GM12878 (cell line): Measurements from ENCODE around the gene TNFRSF8. TPM values are rescaled to one million over a fixed set of nuclear protein-coding genes. Genes with fewer than 3 reads are reported as not detected.
A peak's percentile ranks its signal among the peaks of the same experiment; 100 is the strongest.

ENCODE experiments used
- ATAC-seq: fragments of 200-7000 bp; cut with Tn5 transposase; 3 replicates; pipeline ENCODE4 v1.9.1; 2020; ENCODE audit warnings: mild to moderate bottlenecking, moderate library complexity
- BruUV-seq: library from RNA; stranded (reverse); fragments of 400-500 nt; replicated peaks from 2 replicates; lab custom pipeline; 2021; lab: Mats Ljungman, UMichigan
- CTCF ChIA-PET: fragments of 300-600 bp; sonication (Branson Sonifier 250); formaldehyde crosslinking; extraction: SDS; loops from one replicate; lab custom pipeline; 2021; ENCODE audit warnings: inconsistent platforms; lab: Yijun Ruan, JAX
- POLR2A ChIA-PET: fragments of 350-600 bp; formaldehyde crosslinking; extraction: SDS; loops from one replicate; lab custom pipeline; 2021; ENCODE audit warnings: inconsistent platforms; lab: Charles Lee
- RAD21 ChIA-PET: fragments of 300-600 bp; sonication (Branson Sonifier 250); formaldehyde crosslinking; loops from one replicate; lab custom pipeline; 2023; ENCODE audit warnings: antibody characterized with exemption; ENCODE audit not compliant: unreplicated experiment; lab: Charles Lee
- SMC1A ChIA-PET: fragments of 300-600 bp; sonication (Branson Sonifier 250); formaldehyde crosslinking; loops from one replicate; lab custom pipeline; 2023; ENCODE audit not compliant: unreplicated experiment, uncharacterized antibody; lab: Charles Lee
- DNase-seq: peaks from one replicate; pipeline ENCODE4 v3.0.0-alpha.2; 2011; ENCODE audit warnings: low read depth, low spot score
- FAIRE-seq: peaks from 3 replicates; lab custom pipeline; 2011; peaks lifted over from hg19 to GRCh38; lab: Jason Lieb, UNC
- H2AFZ ChIP-seq: 2 replicates; pipeline ENCODE4 v1.6.0; 2011; ENCODE audit warnings: low read depth, low read length, control low read depth; ENCODE audit not compliant: control insufficient read depth
- H3K27ac ChIP-seq: 2 replicates; pipeline ENCODE4 v1.5.1; 2011; ENCODE audit warnings: control low read depth; ENCODE audit not compliant: control insufficient read depth, insufficient read depth
- H3K27me3 ChIP-seq, 2 experiments: replicated peaks in 1 of 2; 2 replicates each; pipeline versions ENCODE4 v1.6.0 to v1.6.1; 2011; ENCODE audit warnings: low read length in 1 of 2; ENCODE audit not compliant: control insufficient read depth in 2 of 2, insufficient read depth in 2 of 2
- H3K36me3 ChIP-seq, 2 experiments: 2 replicates each; pipeline ENCODE4 v1.5.1; 2011; ENCODE audit warnings: low read length in 1 of 2; ENCODE audit not compliant: control insufficient read depth in 2 of 2, insufficient read depth in 2 of 2
- H3K4me1 ChIP-seq: 2 replicates; pipeline ENCODE4 v1.6.1; 2011; ENCODE audit warnings: mild to moderate bottlenecking, low read length, moderate library complexity, mixed read lengths; ENCODE audit not compliant: control insufficient read depth, insufficient read depth
- H3K4me2 ChIP-seq: 2 replicates; pipeline ENCODE4 v1.6.0; 2011; ENCODE audit warnings: control low read depth; ENCODE audit not compliant: control insufficient read depth, insufficient read depth
- H3K4me3 ChIP-seq: fragments of 200-600 bp; sonication (generic); 2 replicates; pipeline ENCODE4 v1.5.1; 2016
- H3K79me2 ChIP-seq: 2 replicates; pipeline ENCODE4 v1.6.0; 2011; ENCODE audit warnings: low read length; ENCODE audit not compliant: control insufficient read depth, insufficient read depth
- H3K9ac ChIP-seq: 2 replicates; pipeline ENCODE4 v1.8.0; 2011; ENCODE audit warnings: low read length, control low read depth, mixed read lengths; ENCODE audit not compliant: control insufficient read depth, insufficient read depth
- H3K9me3 ChIP-seq: replicated peaks from 3 replicates; pipeline ENCODE4 v1.5.1; 2011; ENCODE audit warnings: mild to moderate bottlenecking, low read length; ENCODE audit not compliant: control insufficient read depth, insufficient read depth
- H4K20me1 ChIP-seq: 2 replicates; pipeline ENCODE4 v1.6.0; 2011; ENCODE audit not compliant: control insufficient read depth, insufficient read depth
- BCL11A ChIP-seq: IDR thresholded peaks from 2 replicates; pipeline ENCODE4 v1.6.1; 2011; ENCODE audit warnings: low read depth, low read length
- JUND ChIP-seq: IDR thresholded peaks from 2 replicates; pipeline ENCODE4 v1.6.1; 2012; ENCODE audit warnings: low read depth, mild to moderate bottlenecking, low read length, improper control_type of control experiment, moderate library complexity
- TCF12 ChIP-seq: IDR thresholded peaks from 2 replicates; pipeline ENCODE4 v1.6.1; 2011; ENCODE audit warnings: low read depth, mild to moderate bottlenecking, low read length
- TCF3 ChIP-seq: IDR thresholded peaks from 2 replicates; pipeline ENCODE4 v1.6.1; 2012; ENCODE audit warnings: low read depth, mild to moderate bottlenecking, low read length, borderline replicate concordance; ENCODE audit not compliant: insufficient read depth
- ZBED1 ChIP-seq: IDR thresholded peaks from 2 replicates; pipeline ENCODE4 v1.6.1; 2016; ENCODE audit warnings: borderline replicate concordance
- WGBS: methylation state at CpG from one replicate; pipeline ENCODE4 v1.1.6; 2016; ENCODE audit warnings: low lambda C conversion rate; ENCODE audit not compliant: insufficient replicate concordance, insufficient coverage; ENCODE audit errors: missing lambda C conversion rate; 5-methylcytosine and 5-hydroxymethylcytosine counted together
- in situ Hi-C: fragments of 300-500 bp; cut with MboI; formaldehyde crosslinking; loops from 9 replicates; pipeline ENCODE4 v1.14.3; 2018; ENCODE audit warnings: mixed read lengths
- intact Hi-C: fragments of 100-400 bp; cut with micrococcal nuclease; formaldehyde crosslinking; loops from one replicate; pipeline ENCODE4 v1.14.2; 2022; ENCODE audit not compliant: unreplicated experiment
- polyA plus RNA-seq, 11 experiments: library from polyadenylated mRNA; depleted of rRNA in 4 of 11; unstranded in 6 of 11; stranded (reverse) in 5 of 11; fragments of >200 nt; fragmentation: Nextera tagmentation in 4 of 11; fragmentation: Illumina TruSeq in 1 of 11; extraction: Ambion mirVana in 4 of 11; extraction: Trizol in 1 of 11; gene quantifications; 1 replicate in 1 of 11; 2 replicates in 10 of 11; pipeline versions ENCODE4 v1.2.1 to v1.2.3, GENCODE V29; 2011 to 2016; ENCODE audit warnings: inconsistent platforms in 2 of 11, missing spikeins in 2 of 11, low read depth in 1 of 11
- total RNA-seq, 4 experiments: library from RNA; depleted of rRNA in 3 of 4; stranded (reverse); fragments of >200 nt in 3 of 4; fragmentation: Illumina TruSeq in 1 of 4; extraction: Trizol in 1 of 4; gene quantifications; 2 replicates each; pipeline versions ENCODE4 v1.2.1 to v1.2.3, GENCODE V29; 2013 to 2021

TNFRSF8 gene
- total and polyA plus RNA-seq, 10 of the 15 experiments (the other 5 are each of a cell fraction or from before 2014, with no cell fraction given) = 9.8 to 114 (median 58.8) TPM

GRCh38 chr1:12059226-12059625 is 3.9 kb upstream of the TNFRSF8 start:
- ChIA-PET RAD21 (interaction anchor here (0.7 to 5.7 kb wide), 9 partner anchors 7 to 40 kb away, joined by 3 to 34 read pairs (median 8); partner anchors contain the start of gene MIIP), SMC1A (interaction anchor here (0.7 to 8.2 kb wide), 7 partner anchors 10 to 349 kb away, joined by 3 to 68 read pairs (median 5); no protein-coding TSS in a partner anchor), CTCF (interaction anchor here (1.4 to 3.6 kb wide), 5 partner anchors 8 to 20 kb away, joined by 4 to 16 read pairs (median 5); no protein-coding TSS in a partner anchor), POLR2A (interaction anchor here (0.5 to 11.1 kb wide), 9 partner anchors 7 to 40 kb away, joined by 3 to 134 read pairs (median 4); partner anchors contain the start of gene MIIP)
- FAIRE-seq (no peak), ATAC-seq (no peak)
- BruUV-seq = no TSS peak
- Histone ChIP-seq H3K36me3 (no peaks in the 10 kb centered on the region), H2AFZ (no peak overlapping the region), H3K27me3 (no peaks in the 10 kb centered on the region), H3K4me1 (peaks cover 63% of the 10 kb centered on the region), H3K79me2 (peaks cover 22% of the 10 kb centered on the region), H3K27ac (peak overlapping the region; percentile 62), H3K9ac (peak overlapping the region; percentile 49), H4K20me1 (no peaks in the 10 kb centered on the region), H3K4me3 (peak overlapping the region; percentile 36; the same call in 1 of the 2 replicates), H3K9me3 (peaks cover 2% of the 10 kb centered on the region; the same call in 2 of the 3 replicates), H3K4me2 (peak overlapping the region; percentile 81)
- in situ Hi-C loops (loop anchor here (25.0 kb wide), 1 partner anchor 1653 kb away; the partner anchor contains the start of gene PRDM2), intact Hi-C loops (no loop called here)
- WGBS = 3% methylated on average over 3 of the region's 3 CpGs
- 0 out of 2 replicates have a peak, but pooled peaks have one; percentile 22 for TF ChIP-seq BCL11A
- TF ChIP-seq TCF3 = peak; percentile 81; the same call in 1 of the 2 replicates
- TF ChIP-seq JUND = no peak
- TF ChIP-seq ZBED1 = peak; percentile 48; the same call in 1 of the 2 replicates
- peak; percentile 57; the same call in 1 of the 2 replicates for TF ChIP-seq TCF12
- TF ChIP-seq, all 136 proteins: peak for 4
- no peak for DNase-seq
